ENCODE data around the gene SNAP47.

Gene SNAP47

DNA sequence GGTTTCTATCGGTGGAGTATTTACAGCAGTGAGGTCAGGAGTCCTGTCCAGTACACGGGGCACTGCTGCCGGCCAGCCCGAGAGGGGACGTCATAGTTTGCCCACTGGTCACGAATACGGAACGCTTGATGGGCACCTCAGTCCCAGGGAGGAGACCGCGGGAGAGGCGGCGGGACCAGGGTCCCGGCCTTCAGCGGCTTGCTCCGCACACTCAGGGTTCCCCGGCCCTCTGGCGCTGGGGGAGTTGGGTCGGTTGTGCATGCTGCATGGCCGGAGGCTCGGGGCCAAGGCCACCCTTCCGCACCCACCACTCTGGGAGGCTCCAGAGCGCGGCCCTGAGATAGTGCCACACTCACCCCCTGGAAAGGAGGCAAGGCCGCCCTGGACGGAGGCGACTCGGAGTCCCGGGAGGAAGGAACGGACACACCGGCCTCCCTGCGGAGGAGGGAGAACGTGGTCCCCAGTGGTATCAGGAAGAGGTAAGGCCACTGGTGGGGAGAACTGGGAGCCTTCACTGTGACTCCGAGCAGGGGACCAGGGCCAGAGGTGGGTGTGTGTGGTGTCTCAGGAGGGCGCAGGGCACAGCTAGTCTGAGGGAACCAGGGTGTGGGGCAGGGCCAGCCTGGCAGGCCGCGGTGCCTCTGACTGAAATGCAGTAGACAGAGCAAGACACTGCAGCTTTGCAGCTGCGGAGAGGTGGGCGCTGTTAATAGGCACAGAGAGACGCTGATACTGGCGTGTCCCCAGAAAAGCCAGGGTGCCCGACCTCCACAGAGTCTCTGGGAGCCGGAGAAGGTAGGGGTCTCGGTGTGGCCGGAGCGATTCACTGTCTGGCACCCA, 51.7 kb downstream of the SNAP47 start:
- TF ChIP-seq, protein P1, sequence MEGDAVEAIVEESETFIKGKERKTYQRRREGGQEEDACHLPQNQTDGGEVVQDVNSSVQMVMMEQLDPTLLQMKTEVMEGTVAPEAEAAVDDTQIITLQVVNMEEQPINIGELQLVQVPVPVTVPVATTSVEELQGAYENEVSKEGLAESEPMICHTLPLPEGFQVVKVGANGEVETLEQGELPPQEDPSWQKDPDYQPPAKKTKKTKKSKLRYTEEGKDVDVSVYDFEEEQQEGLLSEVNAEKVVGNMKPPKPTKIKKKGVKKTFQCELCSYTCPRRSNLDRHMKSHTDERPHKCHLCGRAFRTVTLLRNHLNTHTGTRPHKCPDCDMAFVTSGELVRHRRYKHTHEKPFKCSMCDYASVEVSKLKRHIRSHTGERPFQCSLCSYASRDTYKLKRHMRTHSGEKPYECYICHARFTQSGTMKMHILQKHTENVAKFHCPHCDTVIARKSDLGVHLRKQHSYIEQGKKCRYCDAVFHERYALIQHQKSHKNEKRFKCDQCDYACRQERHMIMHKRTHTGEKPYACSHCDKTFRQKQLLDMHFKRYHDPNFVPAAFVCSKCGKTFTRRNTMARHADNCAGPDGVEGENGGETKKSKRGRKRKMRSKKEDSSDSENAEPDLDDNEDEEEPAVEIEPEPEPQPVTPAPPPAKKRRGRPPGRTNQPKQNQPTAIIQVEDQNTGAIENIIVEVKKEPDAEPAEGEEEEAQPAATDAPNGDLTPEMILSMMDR (IDR thresholded peaks at IDR 0.05; ENCODE audit: insufficient read depth, missing control alignments), result no peak
- FAIRE-seq, result no peak
- peak; percentile 16 for DNase-seq (ENCODE audit: insufficient read length, low spot score)

DNA sequence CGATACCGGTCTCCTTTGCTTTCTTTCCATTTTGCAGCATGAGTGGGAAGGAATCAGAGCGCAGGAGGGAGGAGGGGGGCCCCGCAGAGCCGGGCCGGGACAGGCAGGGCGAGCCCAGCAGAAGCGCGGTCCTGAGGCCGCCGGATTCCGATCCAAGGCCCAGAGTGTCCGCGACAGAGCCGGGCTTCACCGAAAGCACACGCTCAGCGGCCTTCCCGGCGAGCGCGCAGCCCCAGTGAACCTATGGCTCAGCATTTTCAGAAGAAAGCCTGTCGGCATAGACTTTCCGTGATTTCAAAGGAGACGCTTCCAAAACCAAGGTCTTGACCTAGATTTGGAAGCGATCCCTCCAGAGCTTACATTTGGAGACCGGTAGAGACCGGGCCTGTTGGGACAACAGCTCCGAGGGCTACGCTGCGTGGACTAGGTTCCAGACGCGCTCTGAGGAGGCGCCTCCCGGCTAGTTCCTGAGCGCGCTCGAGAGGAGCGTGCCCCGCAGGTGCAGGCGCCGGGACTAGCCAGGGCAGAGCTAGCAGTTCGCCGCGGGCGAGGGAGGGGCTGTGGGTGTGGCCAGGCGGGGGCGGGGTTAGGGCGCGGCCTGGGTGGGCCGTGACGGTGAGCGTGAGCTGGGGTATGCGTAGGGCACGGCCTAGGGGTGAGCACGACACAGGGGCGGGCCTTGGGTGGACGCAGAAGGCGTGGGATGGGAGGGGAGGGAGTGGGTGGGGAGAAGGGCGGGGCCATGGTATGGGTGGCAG, 52.5 kb downstream of the SNAP47 start:
- FAIRE-seq (no peak), DNase-seq (ENCODE audit: insufficient read length, low spot score) (peak; percentile 97)
- TF ChIP-seq, protein P1 (IDR thresholded peaks at IDR 0.05; ENCODE audit: insufficient read depth, missing control alignments), result no peak

DNA sequence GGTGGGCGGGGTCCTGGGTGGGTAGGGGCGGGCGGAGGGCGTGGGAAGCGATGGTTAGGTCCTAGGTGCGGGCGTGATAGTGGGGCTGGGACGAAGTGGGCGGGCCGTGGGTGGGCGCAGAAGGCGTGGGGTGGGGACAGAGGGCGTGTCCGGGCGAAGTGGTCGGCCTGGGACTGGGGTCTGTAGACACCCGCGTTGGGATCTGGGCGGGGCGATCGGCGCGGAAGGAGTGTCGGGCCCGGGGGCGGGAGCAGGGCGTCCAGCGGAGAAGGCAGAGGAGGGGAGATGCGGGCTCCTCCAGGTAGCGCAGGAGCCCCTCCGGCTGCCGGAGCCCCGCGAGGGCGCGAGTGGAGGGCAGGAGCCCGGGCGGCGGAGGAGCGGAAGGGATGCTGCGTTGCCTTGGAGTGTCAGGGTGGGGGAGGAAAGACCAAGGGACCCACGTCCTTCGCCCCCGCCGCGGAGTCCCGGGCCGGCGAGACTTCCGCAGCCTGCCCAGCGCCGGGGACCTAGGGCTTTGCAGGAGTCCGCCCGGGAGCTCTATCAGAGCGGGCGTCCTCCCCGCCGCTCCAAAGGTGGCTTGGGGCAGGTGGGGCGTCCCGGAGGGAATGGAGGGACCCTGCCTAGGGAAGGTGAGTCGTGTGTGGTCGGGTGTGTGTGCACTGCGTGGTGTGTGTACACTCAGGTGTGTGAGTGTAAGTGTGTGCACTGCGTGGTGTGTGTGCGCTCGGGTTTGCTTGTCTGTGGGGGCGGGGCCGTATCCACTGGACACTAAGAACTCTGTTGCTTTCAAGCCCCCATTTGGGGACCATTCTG, 53.2 kb downstream of the SNAP47 start:
- no peak for FAIRE-seq
- DNase-seq (ENCODE audit: insufficient read length, low spot score), result peak; percentile 72
- TF ChIP-seq, protein P1 (IDR thresholded peaks at IDR 0.05; ENCODE audit: insufficient read depth, missing control alignments), result no peak

DNA sequence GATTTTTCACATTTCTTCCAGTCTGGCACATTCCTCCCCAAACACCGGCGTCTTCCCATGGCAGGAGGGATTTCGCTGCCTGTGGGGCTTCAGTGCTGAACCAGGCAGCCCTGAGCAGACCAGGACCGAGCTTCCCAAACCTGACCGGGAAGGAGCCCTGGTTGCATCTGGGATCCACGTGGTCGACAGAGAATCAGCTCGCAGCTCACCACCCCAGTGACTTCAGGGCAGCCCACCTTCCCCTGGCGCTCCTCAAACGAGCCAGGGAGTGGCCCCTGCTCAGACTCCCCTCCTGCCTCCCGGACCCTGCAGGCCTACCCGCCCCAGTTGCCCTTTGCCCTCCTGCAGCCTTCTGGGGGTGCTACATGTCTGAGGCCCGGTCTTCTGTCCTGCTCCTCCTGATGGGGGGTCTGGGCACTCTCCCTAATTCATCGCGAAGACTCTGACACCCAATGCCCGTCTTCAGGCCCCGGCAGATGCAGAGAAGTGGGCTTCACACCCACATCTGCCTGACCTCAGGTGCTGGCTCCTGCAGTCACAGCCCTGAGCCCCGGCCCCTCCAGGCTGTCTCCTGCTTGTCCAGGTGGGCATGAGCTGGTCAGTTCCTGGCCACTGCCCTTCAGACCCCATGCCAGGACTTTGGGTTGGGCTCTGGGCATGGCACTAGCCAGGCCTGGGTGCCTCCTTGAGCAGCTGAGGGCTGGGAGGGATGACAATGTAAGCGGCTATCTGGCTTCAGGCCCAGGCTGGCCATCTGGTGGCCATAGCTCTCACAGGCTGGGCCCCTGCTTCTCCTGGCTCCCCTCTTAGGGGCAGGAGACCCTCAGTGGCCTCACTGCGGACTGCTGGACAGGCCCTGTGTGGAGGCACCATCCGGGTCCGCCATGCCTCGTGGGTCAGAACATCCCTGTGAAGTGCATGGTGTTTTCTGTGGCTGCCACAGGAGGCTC, 54.1 kb downstream of the SNAP47 start:
- TF ChIP-seq, protein P1 (IDR thresholded peaks at IDR 0.05; ENCODE audit: insufficient read depth, missing control alignments), result no peak
- FAIRE-seq, result no peak
- DNase-seq (ENCODE audit: insufficient read length, low spot score), result no peak

DNA sequence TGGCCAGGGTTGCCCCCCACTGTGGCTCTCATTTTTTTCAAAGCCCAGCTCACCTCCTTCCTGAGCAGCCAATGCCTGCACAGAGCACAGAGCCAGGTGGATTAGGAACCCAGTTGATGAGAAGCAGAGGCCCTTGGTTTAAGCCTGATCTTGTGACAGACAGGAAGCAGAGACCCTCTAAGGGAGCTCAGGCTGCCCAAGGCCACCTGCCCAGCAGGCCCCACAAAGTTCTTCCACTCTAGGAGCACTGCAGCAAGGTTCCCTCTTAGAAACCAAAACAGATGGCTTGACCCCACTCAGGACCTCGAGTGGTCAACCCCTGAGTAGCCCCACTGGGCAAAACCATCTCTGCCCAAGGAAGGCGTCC, 54.8 kb downstream of the SNAP47 start:
- TF ChIP-seq, protein P1 (IDR thresholded peaks at IDR 0.05; ENCODE audit: insufficient read depth, missing control alignments), result no peak
- no peak for DNase-seq (ENCODE audit: insufficient read length, low spot score)
- no peak for FAIRE-seq

DNA sequence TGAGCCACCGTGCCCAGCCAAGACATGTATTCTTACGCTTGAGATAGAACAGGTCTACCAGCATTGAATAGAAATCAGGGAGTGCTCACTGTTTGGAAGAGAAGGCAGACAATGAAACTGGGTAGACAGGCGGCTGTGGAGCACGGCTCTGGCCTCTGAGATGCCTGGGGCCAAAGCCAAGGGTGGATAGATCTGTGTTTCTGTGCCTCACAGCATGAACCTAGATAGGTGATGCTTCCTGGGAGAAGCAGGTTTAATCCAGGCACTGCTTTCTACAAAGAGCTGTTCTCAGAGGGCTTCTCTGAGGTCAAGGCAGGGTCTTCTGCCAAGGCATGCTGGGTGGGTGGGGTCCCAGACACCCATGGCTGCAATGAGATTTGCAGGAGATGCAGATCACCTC, 55.6 kb downstream of the SNAP47 start:
- FAIRE-seq (no peak), DNase-seq (ENCODE audit: insufficient read length, low spot score) (no peak)
- TF ChIP-seq, protein P1 (IDR thresholded peaks at IDR 0.05; ENCODE audit: insufficient read depth, missing control alignments), result no peak
